ENCODE measurements around the gene PIGP. TPM values are rescaled to one million over a fixed set of nuclear protein-coding genes. Genes with fewer than 3 reads are reported as not detected.

The PIGP gene
- total and polyA plus RNA-seq, 10 of the 15 experiments (the other 5 are each of a cell fraction or from before 2014, with no cell fraction given), result 17.0 to 65.0 (median 29.5) TPM

- TF ChIP-seq MTA3 (IDR thresholded peaks at IDR 0.05; ENCODE audit: borderline replicate concordance, low read length), result no peak
- TF ChIP-seq RFX5 (IDR thresholded peaks at IDR 0.05; ENCODE audit: low read depth, low read length), result no peak
- no peak for TF ChIP-seq SMC3 (IDR thresholded peaks at IDR 0.05; ENCODE audit: borderline replicate concordance, low read length)
- Histone ChIP-seq H3K79me2 (ENCODE audit: control insufficient read depth, insufficient read depth, low read length) (no peaks in the 10 kb centered on the region), H3K4me1 (ENCODE audit: control insufficient read depth, insufficient read depth, low read length) (no peaks in the 10 kb centered on the region), H3K9ac (ENCODE audit: control insufficient read depth, insufficient read depth, low read length) (no peak overlapping the region), H3K27ac (ENCODE audit: control insufficient read depth, insufficient read depth) (no peak overlapping the region), H4K20me1 (ENCODE audit: control insufficient read depth, insufficient read depth) (no peaks in the 10 kb centered on the region), H3K4me3 (no peak overlapping the region), H3K4me2 (ENCODE audit: control insufficient read depth, insufficient read depth) (no peak overlapping the region), H3K36me3 (ENCODE audit: control insufficient read depth in 2 of 2, insufficient read depth in 2 of 2, low read length in 1 of 2) (peaks cover 0 to 5% of the 10 kb centered on the region in 2 experiments; a peak in 2 of 4 replicates), H3K9me3 (replicated peaks; ENCODE audit: control insufficient read depth, insufficient read depth, low read length) (no peaks in the 10 kb centered on the region), H3K27me3 (replicated peaks in 1 of 2; ENCODE audit: control insufficient read depth in 2 of 2, insufficient read depth in 2 of 2, low read length in 1 of 2) (no peaks in the 10 kb centered on the region), H2AFZ (ENCODE audit: control insufficient read depth, low read depth, low read length) (no peak overlapping the region)
- ChIA-PET CTCF (interaction anchor here (1.0 kb wide), 2 partner anchors 55 to 75 kb away, joined by 3 read pairs; no protein-coding TSS in a partner anchor), SMC1A (ENCODE audit: uncharacterized antibody, unreplicated experiment) (no interaction called here), RAD21 (ENCODE audit: unreplicated experiment) (interaction anchor here (1.1 kb wide), 1 partner anchor 56 kb away, joined by 3 read pairs; no protein-coding TSS in a partner anchor), POLR2A (no interaction called here)
- ATAC-seq (no peak), FAIRE-seq (no peak), DNase-seq (ENCODE audit: low read depth, low spot score) (no peak)
- in situ Hi-C loops (cut with MboI) (no loop called here), intact Hi-C loops (cut with micrococcal nuclease; ENCODE audit: unreplicated experiment) (no loop called here)
- no TSS peak for BruUV-seq (replicated peaks)
Measured at GRCh38 chr21:37064841-37065240, 8.0 kb downstream of the PIGP start.

GRCh38 chr21:37063433-37063832, 9.4 kb downstream of the PIGP start:
- Histone ChIP-seq H3K9ac (ENCODE audit: control insufficient read depth, insufficient read depth, low read length) (no peak overlapping the region), H2AFZ (ENCODE audit: control insufficient read depth, low read depth, low read length) (no peak overlapping the region), H3K4me2 (ENCODE audit: control insufficient read depth, insufficient read depth) (no peak overlapping the region), H3K36me3 (ENCODE audit: control insufficient read depth in 2 of 2, insufficient read depth in 2 of 2, low read length in 1 of 2) (peaks cover 0 to 5% of the 10 kb centered on the region in 2 experiments; a peak in 1 of 4 replicates), H3K4me3 (no peak overlapping the region), H3K79me2 (ENCODE audit: control insufficient read depth, insufficient read depth, low read length) (no peaks in the 10 kb centered on the region), H3K27me3 (replicated peaks in 1 of 2; ENCODE audit: control insufficient read depth in 2 of 2, insufficient read depth in 2 of 2, low read length in 1 of 2) (no peaks in the 10 kb centered on the region), H3K27ac (ENCODE audit: control insufficient read depth, insufficient read depth) (no peak overlapping the region), H4K20me1 (ENCODE audit: control insufficient read depth, insufficient read depth) (no peaks in the 10 kb centered on the region), H3K9me3 (replicated peaks; ENCODE audit: control insufficient read depth, insufficient read depth, low read length) (no peaks in the 10 kb centered on the region; the same call in 2 of the 3 replicates), H3K4me1 (ENCODE audit: control insufficient read depth, insufficient read depth, low read length) (no peaks in the 10 kb centered on the region)
- no peak for TF ChIP-seq REST (IDR thresholded peaks at IDR 0.05; ENCODE audit: low read depth, low read length)
- no peak for TF ChIP-seq ZNF207 (IDR thresholded peaks at IDR 0.05; ENCODE audit: borderline replicate concordance)
- no peak for TF ChIP-seq TARDBP (IDR thresholded peaks at IDR 0.05; ENCODE audit: borderline replicate concordance)
- DNase-seq (ENCODE audit: low read depth, low spot score) (no peak), FAIRE-seq (no peak), ATAC-seq (no peak)
- CTCF ChIA-PET, result interaction anchor here (1.8 kb wide), 1 partner anchor 87 kb away, joined by 4 read pairs; no protein-coding TSS in a partner anchor
- POLR2A ChIA-PET, result no interaction called here
- SMC1A ChIA-PET (ENCODE audit: uncharacterized antibody, unreplicated experiment), result no interaction called here
- RAD21 ChIA-PET (ENCODE audit: unreplicated experiment), result no interaction called here
- intact Hi-C loops (cut with micrococcal nuclease; ENCODE audit: unreplicated experiment) (no loop called here), in situ Hi-C loops (cut with MboI) (no loop called here)
- BruUV-seq (replicated peaks), result no TSS peak
- 100% methylated on average over 1 of the region's 1 CpG for WGBS (ENCODE audit: insufficient coverage, insufficient replicate concordance, low lambda C conversion rate, missing lambda C conversion rate)
